Measurements from ENCODE around the gene VSNL1.

Gene VSNL1

GRCh38 chr2:17620280-17620679, 79.8 kb downstream of the VSNL1 start:
- Histone ChIP-seq H3K27ac (ENCODE audit: low read length, poor library complexity, severe bottlenecking) (no peak overlapping the region), H3K9me3 (ENCODE audit: control insufficient read depth, low read length) (no peaks in the 10 kb centered on the region), H3K4me2 (ENCODE audit: low read length, poor library complexity, severe bottlenecking) (no peak overlapping the region), H3K4me1 (ENCODE audit: control insufficient read depth, insufficient read depth, low read depth, low read length) (peaks cover 10% of the 10 kb centered on the region), H2BK12ac (ENCODE audit: low read length in 2 of 2) (no peak overlapping the region), H3K9ac (ENCODE audit: low read length) (no peak overlapping the region), H3K36me3 (ENCODE audit: control insufficient read depth in 1 of 2, insufficient read depth in 2 of 2, low read depth in 1 of 2, low read length in 2 of 2) (no peaks in the 10 kb centered on the region), H2BK5ac (ENCODE audit: low read depth, low read length, poor library complexity, severe bottlenecking) (no peak overlapping the region), H4K8ac (ENCODE audit: low read length) (no peak overlapping the region), H3K79me1 (replicated peaks; ENCODE audit: low read length, poor library complexity, severe bottlenecking) (no peaks in the 10 kb centered on the region), H3K4ac (ENCODE audit: low read depth in 1 of 2, low read length in 2 of 2) (no peak overlapping the region), H4K91ac (ENCODE audit: low read length) (no peak overlapping the region), H3K27me3 (ENCODE audit: control insufficient read depth in 1 of 2, insufficient read depth in 1 of 2, low read length in 2 of 2) (no peaks in the 10 kb centered on the region), H3K4me3 (ENCODE audit: insufficient read depth in 1 of 2, low read depth in 1 of 2, low read length in 2 of 2) (no peak overlapping the region), H3K14ac (ENCODE audit: low read length in 2 of 2) (no peak overlapping the region), H3K18ac (ENCODE audit: low read depth in 1 of 2, low read length in 2 of 2) (no peak overlapping the region), H2BK120ac (ENCODE audit: low read depth, low read length) (no peak overlapping the region), H2AK5ac (ENCODE audit: low read length, severe bottlenecking) (no peak overlapping the region), H3K23ac (ENCODE audit: low read length in 2 of 2) (no peak overlapping the region), H2BK15ac (ENCODE audit: low read depth, poor library complexity, severe bottlenecking) (no peak overlapping the region), H2AFZ (ENCODE audit: low read depth, low read length) (no peak overlapping the region)
- 72% methylated on average over 5 of the region's 6 CpGs for WGBS
- DNase-seq: no peak

GRCh38 chr2:17620841-17621240, 80.3 kb downstream of the VSNL1 start:
- no peak overlapping the region for H2BK5ac ChIP-seq (ENCODE audit: low read depth, low read length, poor library complexity, severe bottlenecking)
- H2AFZ ChIP-seq (ENCODE audit: low read depth, low read length): no peak overlapping the region
- no peak overlapping the region for H4K91ac ChIP-seq (ENCODE audit: low read length)
- H2BK15ac ChIP-seq (ENCODE audit: low read depth, poor library complexity, severe bottlenecking): no peak overlapping the region
- no peak overlapping the region for H3K14ac ChIP-seq (ENCODE audit: low read length in 2 of 2)
- no peaks in the 10 kb centered on the region for H3K27me3 ChIP-seq (ENCODE audit: control insufficient read depth in 1 of 2, insufficient read depth in 1 of 2, low read length in 2 of 2)
- no peak overlapping the region for H3K18ac ChIP-seq (ENCODE audit: low read depth in 1 of 2, low read length in 2 of 2)
- H3K4ac ChIP-seq (ENCODE audit: low read depth in 1 of 2, low read length in 2 of 2): no peak overlapping the region
- H3K4me2 ChIP-seq (ENCODE audit: low read length, poor library complexity, severe bottlenecking): no peak overlapping the region
- no peaks in the 10 kb centered on the region for H3K79me1 ChIP-seq (replicated peaks; ENCODE audit: low read length, poor library complexity, severe bottlenecking)
- no peaks in the 10 kb centered on the region for H3K36me3 ChIP-seq (ENCODE audit: control insufficient read depth in 1 of 2, insufficient read depth in 2 of 2, low read depth in 1 of 2, low read length in 2 of 2)
- H3K9ac ChIP-seq (ENCODE audit: low read length): peak overlapping the region; percentile 39
- H3K23ac ChIP-seq (ENCODE audit: low read length in 2 of 2): no peak overlapping the region
- H3K4me1 ChIP-seq (ENCODE audit: control insufficient read depth, insufficient read depth, low read depth, low read length): peaks cover 12% of the 10 kb centered on the region
- no peak for DNase-seq
- H2BK12ac ChIP-seq (ENCODE audit: low read length in 2 of 2): no peak overlapping the region
- H3K9me3 ChIP-seq (ENCODE audit: control insufficient read depth, low read length): no peaks in the 10 kb centered on the region
- no peak overlapping the region for H2AK5ac ChIP-seq (ENCODE audit: low read length, severe bottlenecking)
- H3K27ac ChIP-seq (ENCODE audit: low read length, poor library complexity, severe bottlenecking): no peak overlapping the region
- no peak overlapping the region for H4K8ac ChIP-seq (ENCODE audit: low read length)
- H3K4me3 ChIP-seq (ENCODE audit: insufficient read depth in 1 of 2, low read depth in 1 of 2, low read length in 2 of 2): no peak overlapping the region
- H2BK120ac ChIP-seq (ENCODE audit: low read depth, low read length): no peak overlapping the region

GRCh38 chr2:17621781-17622180, 81.3 kb downstream of the VSNL1 start:
- H3K79me1 ChIP-seq (replicated peaks; ENCODE audit: low read length, poor library complexity, severe bottlenecking): no peaks in the 10 kb centered on the region
- no peak overlapping the region for H3K18ac ChIP-seq (ENCODE audit: low read depth in 1 of 2, low read length in 2 of 2)
- H4K8ac ChIP-seq (ENCODE audit: low read length): no peak overlapping the region
- H3K9ac ChIP-seq (ENCODE audit: low read length): no peak overlapping the region
- WGBS: no CpG with 5 or more reads among the region's 2 CpGs
- H2BK15ac ChIP-seq (ENCODE audit: low read depth, poor library complexity, severe bottlenecking): no peak overlapping the region
- H2BK12ac ChIP-seq (ENCODE audit: low read length in 2 of 2): no peak overlapping the region
- no peaks in the 10 kb centered on the region for H3K9me3 ChIP-seq (ENCODE audit: control insufficient read depth, low read length)
- no peak overlapping the region for H3K4me3 ChIP-seq (ENCODE audit: insufficient read depth in 1 of 2, low read depth in 1 of 2, low read length in 2 of 2)
- H3K4ac ChIP-seq (ENCODE audit: low read depth in 1 of 2, low read length in 2 of 2): no peak overlapping the region
- no peak overlapping the region for H2AK5ac ChIP-seq (ENCODE audit: low read length, severe bottlenecking)
- no peak overlapping the region for H4K91ac ChIP-seq (ENCODE audit: low read length)
- no peak overlapping the region for H2AFZ ChIP-seq (ENCODE audit: low read depth, low read length)
- no peak overlapping the region for H3K23ac ChIP-seq (ENCODE audit: low read length in 2 of 2)
- H3K4me2 ChIP-seq (ENCODE audit: low read length, poor library complexity, severe bottlenecking): no peak overlapping the region
- H3K27me3 ChIP-seq (ENCODE audit: control insufficient read depth in 1 of 2, insufficient read depth in 1 of 2, low read length in 2 of 2): no peaks in the 10 kb centered on the region
- H2BK5ac ChIP-seq (ENCODE audit: low read depth, low read length, poor library complexity, severe bottlenecking): no peak overlapping the region
- DNase-seq: peak; percentile 15
- no peak overlapping the region for H3K14ac ChIP-seq (ENCODE audit: low read length in 2 of 2)
- peaks cover 10% of the 10 kb centered on the region for H3K4me1 ChIP-seq (ENCODE audit: control insufficient read depth, insufficient read depth, low read depth, low read length)
- no peak overlapping the region for H3K27ac ChIP-seq (ENCODE audit: low read length, poor library complexity, severe bottlenecking)
- H2BK120ac ChIP-seq (ENCODE audit: low read depth, low read length): no peak overlapping the region
- H3K36me3 ChIP-seq (ENCODE audit: control insufficient read depth in 1 of 2, insufficient read depth in 2 of 2, low read depth in 1 of 2, low read length in 2 of 2): peaks cover 0 to 2% of the 10 kb centered on the region in 2 experiments

- 94% methylated on average over 2 of the region's 3 CpGs for WGBS
- Histone ChIP-seq H4K91ac (ENCODE audit: low read length) (no peak overlapping the region), H3K79me1 (replicated peaks; ENCODE audit: low read length, poor library complexity, severe bottlenecking) (no peaks in the 10 kb centered on the region), H2BK5ac (ENCODE audit: low read depth, low read length, poor library complexity, severe bottlenecking) (no peak overlapping the region), H2BK120ac (ENCODE audit: low read depth, low read length) (no peak overlapping the region), H3K9me3 (ENCODE audit: control insufficient read depth, low read length) (no peaks in the 10 kb centered on the region), H3K14ac (ENCODE audit: low read length in 2 of 2) (no peak overlapping the region), H3K27ac (ENCODE audit: low read length, poor library complexity, severe bottlenecking) (no peak overlapping the region), H2AFZ (ENCODE audit: low read depth, low read length) (no peak overlapping the region), H3K4me1 (ENCODE audit: control insufficient read depth, insufficient read depth, low read depth, low read length) (peaks cover 12% of the 10 kb centered on the region), H3K27me3 (ENCODE audit: control insufficient read depth in 1 of 2, insufficient read depth in 1 of 2, low read length in 2 of 2) (no peaks in the 10 kb centered on the region), H2BK15ac (ENCODE audit: low read depth, poor library complexity, severe bottlenecking) (no peak overlapping the region), H3K9ac (ENCODE audit: low read length) (no peak overlapping the region), H3K18ac (ENCODE audit: low read depth in 1 of 2, low read length in 2 of 2) (no peak overlapping the region), H4K8ac (ENCODE audit: low read length) (no peak overlapping the region), H2BK12ac (ENCODE audit: low read length in 2 of 2) (no peak overlapping the region), H3K4me3 (ENCODE audit: insufficient read depth in 1 of 2, low read depth in 1 of 2, low read length in 2 of 2) (no peak overlapping the region), H3K4me2 (ENCODE audit: low read length, poor library complexity, severe bottlenecking) (no peak overlapping the region), H3K23ac (ENCODE audit: low read length in 2 of 2) (no peak overlapping the region), H3K36me3 (ENCODE audit: control insufficient read depth in 1 of 2, insufficient read depth in 2 of 2, low read depth in 1 of 2, low read length in 2 of 2) (peaks cover 0 to 2% of the 10 kb centered on the region in 2 experiments), H3K4ac (ENCODE audit: low read depth in 1 of 2, low read length in 2 of 2) (no peak overlapping the region), H2AK5ac (ENCODE audit: low read length, severe bottlenecking) (no peak overlapping the region)
- no peak for DNase-seq
These were observed 85.0 kb downstream of the VSNL1 start for GRCh38 chr2:17625446-17625845.

All from mesenchymal stem cell (in vitro differentiated cells and primary cell).